ENCODE data around the gene ISLR. TPM values are rescaled to one million over a fixed set of nuclear protein-coding genes. Genes with fewer than 3 reads are reported as not detected.

Gene ISLR
- polyA plus RNA-seq, 12 donors: 117 to 472 (median 179) TPM

Other genes with a start within 250 kb of the ISLR start
- 10 to 100 TPM in 11 of 12 donors, not detected in 1; 23.7 to 68.2 (median 28.4) TPM for gene LOXL1, start 247.2 kb upstream of the ISLR start, polyA plus RNA-seq (ENCODE audit: insufficient read length in 12 of 12)
- 10 to 100 TPM in 11 of 12 donors, not detected in 1; 15.4 to 46.2 (median 27.4) TPM for gene STOML1, start 181.4 kb upstream of the ISLR start, polyA plus RNA-seq (ENCODE audit: insufficient read length in 12 of 12)
- 10 to 100 TPM in 11 of 12 donors, not detected in 1; 20.1 to 42.4 (median 28.7) TPM for gene PML, start 179.0 kb upstream of the ISLR start, polyA plus RNA-seq (ENCODE audit: insufficient read length in 12 of 12)
- gene GOLGA6A, start 91.2 kb upstream of the ISLR start, polyA plus RNA-seq (ENCODE audit: insufficient read length in 12 of 12): under 1 TPM in 9 of 12 donors, not detected in 3; 0.08 to 0.68 (median 0.37) TPM
- 10 to 100 TPM in 1 of 12 donors, 1 to 10 TPM in 10, not detected in 1; 2.8 to 12.0 (median 4.5) TPM for gene ISLR2, start 43.1 kb upstream of the ISLR start, polyA plus RNA-seq (ENCODE audit: insufficient read length in 12 of 12)
- gene STRA6, start 29.1 kb downstream of the ISLR start, polyA plus RNA-seq (ENCODE audit: insufficient read length in 12 of 12): 1 to 10 TPM in 7 of 12 donors, under 1 TPM in 3, not detected in 2; 0.71 to 3.4 (median 1.0) TPM
- under 1 TPM in 3 of 12 donors, not detected in 9; 0.17 to 0.36 (median 0.22) TPM for gene CCDC33, start 62.6 kb downstream of the ISLR start, polyA plus RNA-seq (ENCODE audit: insufficient read length in 12 of 12)
- 1 to 10 TPM in 10 of 12 donors, not detected in 2; 1.1 to 2.5 (median 1.7) TPM for gene CYP11A1, start 193.9 kb downstream of the ISLR start, polyA plus RNA-seq (ENCODE audit: insufficient read length in 12 of 12)

All from muscle of arm (tissue), 12 donors.